ENCODE results near the gene DGKD. TPM values are rescaled to one million over a fixed set of nuclear protein-coding genes. Genes with fewer than 3 reads are reported as not detected.
"Not testable (repeated sequence)": the region's sequence is repeated elsewhere in the genome, so short reads cannot be mapped to it uniquely, and the experiment has no call there.

Gene DGKD
- total and polyA plus RNA-seq, 2 donors from 2014 or later: 2.6 to 32.3 TPM

GRCh38 chr2:233371641-233372040 lies 17.3 kb downstream of the DGKD start:
- Histone ChIP-seq H3K27me3 (ENCODE audit: control insufficient read depth, insufficient read depth, low read length) (no peaks in the 10 kb centered on the region), H3K9ac (ENCODE audit: low read length in 3 of 3) (no peak overlapping the region), H3K4me1 (ENCODE audit: control insufficient read depth in 2 of 3, insufficient read depth in 2 of 3, low read depth in 1 of 3, low read length in 3 of 3) (no peaks in the 10 kb centered on the region), H3K27ac (ENCODE audit: low read depth in 2 of 2, low read length in 2 of 2) (no peak overlapping the region), H3K4me3 (ENCODE audit: low read length in 3 of 3) (no peak overlapping the region), H3K9me3 (ENCODE audit: control insufficient read depth in 2 of 3, insufficient read depth in 1 of 3, low read length in 3 of 3) (no peaks in the 10 kb centered on the region), H3K36me3 (ENCODE audit: control insufficient read depth in 2 of 3, insufficient read depth in 3 of 3, low read length in 3 of 3) (no peaks in the 10 kb centered on the region)
- TF ChIP-seq CTCF (IDR thresholded peaks at IDR 0.05; ENCODE audit: borderline replicate concordance, extremely low read depth, insufficient read depth): no peak
- FAIRE-seq (no peak), DNase-seq (no peak)
- intact Hi-C loops (cut with DNase I): no loop called here

- Histone ChIP-seq H3K9me3 (ENCODE audit: control insufficient read depth in 2 of 3, insufficient read depth in 1 of 3, low read length in 3 of 3) (no peaks in the 10 kb centered on the region), H3K4me1 (ENCODE audit: control insufficient read depth in 2 of 3, insufficient read depth in 2 of 3, low read depth in 1 of 3, low read length in 3 of 3) (no peaks in the 10 kb centered on the region), H3K36me3 (ENCODE audit: control insufficient read depth in 2 of 3, insufficient read depth in 3 of 3, low read length in 3 of 3) (no peaks in the 10 kb centered on the region), H3K27me3 (ENCODE audit: control insufficient read depth, insufficient read depth, low read length) (no peaks in the 10 kb centered on the region), H3K9ac (ENCODE audit: low read length in 3 of 3) (no peak overlapping the region), H3K4me3 (ENCODE audit: low read length in 3 of 3) (no peak overlapping the region), H3K27ac (ENCODE audit: low read depth in 2 of 2, low read length in 2 of 2) (no peak overlapping the region)
- DNase-seq (no peak), FAIRE-seq (no peak)
- intact Hi-C loops (cut with DNase I): no loop called here
- TF ChIP-seq CTCF (IDR thresholded peaks at IDR 0.05; ENCODE audit: borderline replicate concordance, extremely low read depth, insufficient read depth): no peak
Measured at GRCh38 chr2:233372855-233373254, 18.6 kb downstream of the DGKD start.

GRCh38 chr2:233373316-233373715 lies 19.0 kb downstream of the DGKD start:
- intact Hi-C loops (cut with DNase I): no loop called here
- no peaks in the 10 kb centered on the region for H3K27me3 ChIP-seq (ENCODE audit: control insufficient read depth, insufficient read depth, low read length)
- no peaks in the 10 kb centered on the region for H3K4me1 ChIP-seq (ENCODE audit: control insufficient read depth in 2 of 3, insufficient read depth in 2 of 3, low read depth in 1 of 3, low read length in 3 of 3)
- DNase-seq: no peak
- no peak for FAIRE-seq
- H3K4me3 ChIP-seq (ENCODE audit: low read length in 3 of 3): no peak overlapping the region
- no peaks in the 10 kb centered on the region for H3K9me3 ChIP-seq (ENCODE audit: control insufficient read depth in 2 of 3, insufficient read depth in 1 of 3, low read length in 3 of 3)
- H3K36me3 ChIP-seq (ENCODE audit: control insufficient read depth in 2 of 3, insufficient read depth in 3 of 3, low read length in 3 of 3): no peaks in the 10 kb centered on the region
- no peak for TF ChIP-seq CTCF (IDR thresholded peaks at IDR 0.05; ENCODE audit: borderline replicate concordance, extremely low read depth, insufficient read depth)
- H3K9ac ChIP-seq (ENCODE audit: low read length in 3 of 3): no peak overlapping the region
- H3K27ac ChIP-seq (ENCODE audit: low read depth in 2 of 2, low read length in 2 of 2): no peak overlapping the region

- FAIRE-seq; DNase-seq; H3K4me3 ChIP-seq (ENCODE audit: low read length in 3 of 3); H3K9me3 ChIP-seq (ENCODE audit: control insufficient read depth in 2 of 3, insufficient read depth in 1 of 3, low read length in 3 of 3); H3K4me1 ChIP-seq (ENCODE audit: control insufficient read depth in 2 of 3, insufficient read depth in 2 of 3, low read depth in 1 of 3, low read length in 3 of 3); H3K27ac ChIP-seq (ENCODE audit: low read depth in 2 of 2, low read length in 2 of 2); H3K27me3 ChIP-seq (ENCODE audit: control insufficient read depth, insufficient read depth, low read length); H3K36me3 ChIP-seq (ENCODE audit: control insufficient read depth in 2 of 3, insufficient read depth in 3 of 3, low read length in 3 of 3); H3K9ac ChIP-seq (ENCODE audit: low read length in 3 of 3); intact Hi-C loops (cut with DNase I): not testable (repeated sequence)
Measured at GRCh38 chr2:233374776-233375175, 20.5 kb downstream of the DGKD start.

All from kidney (tissue), 14 donors.